ENCODE results near the gene FAM117B. TPM values are rescaled to one million over a fixed set of nuclear protein-coding genes. Genes with fewer than 3 reads are reported as not detected.

FAM117B gene
- polyA plus RNA-seq, 4 donors: 1.4 to 15.0 (median 3.1) TPM

GRCh38 chr2:202818321-202818720, 183.6 kb downstream of the FAM117B start:
- H3K27me3 ChIP-seq (ENCODE audit: control insufficient read depth in 3 of 3, insufficient read depth in 3 of 3, low read length in 3 of 3): no peaks in the 10 kb centered on the region
- H3K36me3 ChIP-seq (ENCODE audit: control insufficient read depth in 3 of 3, insufficient read depth in 2 of 3, low read depth in 1 of 3, low read length in 3 of 3): no peaks in the 10 kb centered on the region
- no peaks in the 10 kb centered on the region for H3K4me1 ChIP-seq (ENCODE audit: control insufficient read depth in 3 of 3, insufficient read depth in 2 of 3, low read depth in 1 of 3, low read length in 2 of 3)
- WGBS, 3 donors: 42 to 69% (median 69%) methylated on average over 3 of the region's 3 CpGs
- DNase-seq (no peak), FAIRE-seq (no peak)
- H3K9me3 ChIP-seq (ENCODE audit: control insufficient read depth in 2 of 2, insufficient read depth in 1 of 2, low read depth in 1 of 2, low read length in 1 of 2): no peaks in the 10 kb centered on the region
- no peak overlapping the region for H3K27ac ChIP-seq (ENCODE audit: low read depth in 1 of 3, low read length in 2 of 3)
- no peak overlapping the region for H3K4me3 ChIP-seq (ENCODE audit: low read depth in 1 of 3, low read length in 3 of 3)

Other genes starting within 250 kb of the FAM117B start
- 1 to 10 TPM in 2 of 4 donors, under 1 TPM in 2; under 0.01 to 5.2 (median 0.67) TPM for gene ICA1L, start 236.8 kb downstream of the FAM117B start, polyA plus RNA-seq

All from small intestine (tissue), 7 donors.